Keratinocyte (primary cell): ENCODE results near the gene RGS17. TPM values are rescaled to one million over a fixed set of nuclear protein-coding genes. Genes with fewer than 3 reads are reported as not detected.

Experiments used
- DNase-seq: peaks from one replicate; pipeline ENCODE4 v3.0.0-alpha.2; 2011; ENCODE audit warnings: low read depth, missing footprints, low spot score
- FAIRE-seq: peaks from 2 replicates; lab custom pipeline; 2011; peaks lifted over from hg19 to GRCh38; lab: Jason Lieb, UNC
- H2AFZ ChIP-seq: 2 replicates; pipeline ENCODE4 v1.6.0; 2012; ENCODE audit warnings: low read length, control low read depth, inconsistent platforms; ENCODE audit not compliant: control insufficient read depth
- H3K27ac ChIP-seq: 2 replicates; pipeline ENCODE4 v1.5.1; 2011; ENCODE audit warnings: low read length; ENCODE audit not compliant: control insufficient read depth, insufficient read depth
- H3K27me3 ChIP-seq: 3 replicates; pipeline ENCODE4 v1.6.0; 2011; ENCODE audit warnings: low read length; ENCODE audit not compliant: control insufficient read depth, insufficient read depth; ENCODE audit errors: extremely low read depth
- H3K36me3 ChIP-seq, 2 experiments: 2 replicates in 1 of 2; 3 replicates in 1 of 2; pipeline ENCODE4 v1.5.1; 2011; ENCODE audit warnings: low read length in 2 of 2, mild to moderate bottlenecking in 1 of 2; ENCODE audit not compliant: control insufficient read depth in 2 of 2, insufficient read depth in 2 of 2; ENCODE audit errors: extremely low read depth in 1 of 2
- H3K4me1 ChIP-seq: 3 replicates; pipeline ENCODE4 v1.5.1; 2011; ENCODE audit warnings: low read length; ENCODE audit not compliant: control insufficient read depth, insufficient read depth; ENCODE audit errors: extremely low read depth
- H3K4me2 ChIP-seq: 3 replicates; pipeline ENCODE4 v1.6.0; 2011; ENCODE audit warnings: low read depth, low read length; ENCODE audit not compliant: control insufficient read depth, insufficient read depth; ENCODE audit errors: extremely low read depth
- H3K4me3 ChIP-seq, 3 experiments: fragments of 200-600 bp in 1 of 3; sonication (generic) in 1 of 3; 2 replicates in 2 of 3; 3 replicates in 1 of 3; pipeline ENCODE4 v1.5.1; 2011 to 2016; ENCODE audit warnings: low read length in 3 of 3, mild to moderate bottlenecking in 3 of 3, control low read depth in 2 of 3, inconsistent platforms in 1 of 3, low read depth in 1 of 3, mixed read lengths in 1 of 3, mixed run types in 1 of 3, moderate library complexity in 1 of 3; ENCODE audit not compliant: control insufficient read depth in 2 of 3, insufficient read depth in 2 of 3; ENCODE audit errors: extremely low read depth in 1 of 3
- H3K79me2 ChIP-seq: 2 replicates; pipeline ENCODE4 v1.6.0; 2012; ENCODE audit warnings: low read length; ENCODE audit not compliant: control insufficient read depth, insufficient read depth
- H3K9ac ChIP-seq: 3 replicates; pipeline ENCODE4 v1.6.0; 2011; ENCODE audit warnings: low read length; ENCODE audit not compliant: control insufficient read depth, insufficient read depth; ENCODE audit errors: extremely low read depth
- H3K9me1 ChIP-seq: 3 replicates; pipeline ENCODE4 v1.6.0; 2011; ENCODE audit warnings: low read length; ENCODE audit not compliant: control insufficient read depth, insufficient read depth; ENCODE audit errors: extremely low read depth
- H3K9me3 ChIP-seq: 2 replicates; pipeline ENCODE4 v1.5.1; 2012; ENCODE audit warnings: low read depth, low read length; ENCODE audit not compliant: control insufficient read depth
- H4K20me1 ChIP-seq: 3 replicates; pipeline ENCODE4 v1.6.0; 2011; ENCODE audit warnings: low read length; ENCODE audit not compliant: control insufficient read depth, insufficient read depth; ENCODE audit errors: extremely low read depth
- EZH2 ChIP-seq: IDR thresholded peaks from one replicate; pipeline ENCODE4 v1.6.1; 2012; ENCODE audit warnings: inconsistent platforms, mild to moderate bottlenecking, low read length, moderate library complexity
- dilution Hi-C: fragments of 300-500 bp; cut with MboI; formaldehyde crosslinking; loops from one replicate; pipeline ENCODE4 v1.7.0; 2020; ENCODE audit warnings: low sequenced_read_pairs; ENCODE audit not compliant: extremely low pct_ligation_motif_present
- polyA plus RNA-seq, 5 experiments: library from polyadenylated mRNA; depleted of rRNA in 3 of 5; stranded (reverse) in 3 of 5; stranded (forward) in 1 of 5; unstranded in 1 of 5; fragments of >200 nt; gene quantifications; 1 replicate in 1 of 5; 2 replicates in 3 of 5; 3 replicates in 1 of 5; pipeline versions ENCODE4 v1.2.1 to v1.2.3, GENCODE V29; 2011 to 2012; ENCODE audit warnings: missing spikeins in 2 of 5, low read depth in 1 of 5, low replicate concordance in 1 of 5
- TF ChIP-seq, protein P1 (sequence below), 3 experiments: IDR thresholded peaks in 1 of 3; conservative IDR thresholded peaks in 1 of 3; optimal IDR thresholded peaks in 1 of 3; 2 replicates in 2 of 3; 3 replicates in 1 of 3; pipeline versions ENCODE3 to v1.5.1; 2011; ENCODE audit warnings: low read length in 3 of 3, mild to moderate bottlenecking in 3 of 3, moderate library complexity in 2 of 3, control low read depth in 1 of 3, inconsistent platforms in 1 of 3; ENCODE audit not compliant: insufficient read depth in 2 of 3; ENCODE audit errors: extremely low read depth in 1 of 3

Gene RGS17
- polyA plus RNA-seq, 1 donor (not counting 4 experiments of a cell fraction or from before 2014, with no cell fraction given), result 0.22 TPM

DNA sequence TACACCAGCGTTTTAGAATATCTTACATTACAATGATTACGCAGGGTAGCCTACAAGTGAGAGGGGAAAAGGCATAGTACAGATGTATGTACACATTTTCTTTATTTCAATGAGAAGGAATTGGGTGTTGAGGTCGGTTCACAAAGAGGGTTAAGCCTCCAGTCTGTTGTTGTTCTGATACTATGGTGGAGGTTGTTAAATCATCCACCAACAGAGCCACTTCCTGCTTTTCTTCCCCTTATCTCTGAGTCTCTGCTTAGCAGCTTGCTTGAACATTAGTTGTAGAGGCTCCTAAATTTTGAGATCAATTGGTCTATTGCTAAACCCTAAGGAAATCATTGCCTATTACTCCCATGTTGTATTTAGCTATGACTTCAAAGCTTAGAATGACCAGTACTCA lies 7.3 kb downstream of the RGS17 start:
- Histone ChIP-seq H3K9ac (no peak overlapping the region), H3K4me3 (no peak overlapping the region), H3K9me3 (no peaks in the 10 kb centered on the region), H2AFZ (no peak overlapping the region), H3K4me2 (no peak overlapping the region), H4K20me1 (no peaks in the 10 kb centered on the region), H3K27ac (no peak overlapping the region), H3K9me1 (no peaks in the 10 kb centered on the region), H3K79me2 (no peaks in the 10 kb centered on the region), H3K4me1 (peaks cover 5% of the 10 kb centered on the region), H3K27me3 (peaks cover 7% of the 10 kb centered on the region), H3K36me3 (no peaks in the 10 kb centered on the region)
- dilution Hi-C loops, result no loop called here
- no peak for TF ChIP-seq EZH2
- TF ChIP-seq, protein P1, sequence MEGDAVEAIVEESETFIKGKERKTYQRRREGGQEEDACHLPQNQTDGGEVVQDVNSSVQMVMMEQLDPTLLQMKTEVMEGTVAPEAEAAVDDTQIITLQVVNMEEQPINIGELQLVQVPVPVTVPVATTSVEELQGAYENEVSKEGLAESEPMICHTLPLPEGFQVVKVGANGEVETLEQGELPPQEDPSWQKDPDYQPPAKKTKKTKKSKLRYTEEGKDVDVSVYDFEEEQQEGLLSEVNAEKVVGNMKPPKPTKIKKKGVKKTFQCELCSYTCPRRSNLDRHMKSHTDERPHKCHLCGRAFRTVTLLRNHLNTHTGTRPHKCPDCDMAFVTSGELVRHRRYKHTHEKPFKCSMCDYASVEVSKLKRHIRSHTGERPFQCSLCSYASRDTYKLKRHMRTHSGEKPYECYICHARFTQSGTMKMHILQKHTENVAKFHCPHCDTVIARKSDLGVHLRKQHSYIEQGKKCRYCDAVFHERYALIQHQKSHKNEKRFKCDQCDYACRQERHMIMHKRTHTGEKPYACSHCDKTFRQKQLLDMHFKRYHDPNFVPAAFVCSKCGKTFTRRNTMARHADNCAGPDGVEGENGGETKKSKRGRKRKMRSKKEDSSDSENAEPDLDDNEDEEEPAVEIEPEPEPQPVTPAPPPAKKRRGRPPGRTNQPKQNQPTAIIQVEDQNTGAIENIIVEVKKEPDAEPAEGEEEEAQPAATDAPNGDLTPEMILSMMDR (optimal IDR thresholded peaks at IDR 0.05 in 1 of 3, IDR thresholded peaks at IDR 0.05 in 1 of 3, conservative IDR thresholded peaks at IDR 0.05 in 1 of 3; ENCODE audit: extremely low read depth in 1 of 3, insufficient read depth in 2 of 3, low read length in 3 of 3), result no peak
- DNase-seq, result no peak
- FAIRE-seq, result no peak

DNA sequence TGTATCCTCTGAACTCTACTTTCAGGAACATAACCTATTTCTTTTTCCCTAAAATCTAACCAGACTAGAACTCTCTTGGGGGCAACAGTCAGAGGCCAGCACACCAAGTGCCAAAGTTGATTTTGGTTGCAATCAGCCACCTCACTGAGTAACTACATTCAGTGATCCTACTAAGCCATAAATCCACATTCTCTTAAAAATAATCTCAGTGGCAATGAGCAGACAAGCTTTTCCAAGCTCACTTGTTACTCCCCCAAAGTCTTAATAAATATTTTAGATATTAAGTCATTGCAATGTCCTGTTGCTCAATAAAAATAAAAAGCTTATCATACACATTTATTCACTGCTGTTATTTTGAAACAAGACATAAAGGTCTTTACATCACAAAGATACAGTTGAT lies 9.8 kb downstream of the RGS17 start:
- Histone ChIP-seq H4K20me1 (no peaks in the 10 kb centered on the region), H3K9me1 (no peaks in the 10 kb centered on the region), H3K4me2 (no peak overlapping the region), H3K4me3 (no peak overlapping the region), H3K9ac (no peak overlapping the region), H3K27me3 (no peaks in the 10 kb centered on the region), H3K27ac (no peak overlapping the region), H3K79me2 (no peaks in the 10 kb centered on the region), H3K36me3 (no peaks in the 10 kb centered on the region), H2AFZ (no peak overlapping the region), H3K4me1 (peaks cover 14% of the 10 kb centered on the region), H3K9me3 (no peaks in the 10 kb centered on the region)
- TF ChIP-seq, protein P1 (optimal IDR thresholded peaks at IDR 0.05 in 1 of 3, IDR thresholded peaks at IDR 0.05 in 1 of 3, conservative IDR thresholded peaks at IDR 0.05 in 1 of 3; ENCODE audit: extremely low read depth in 1 of 3, insufficient read depth in 2 of 3, low read length in 3 of 3), result no peak
- no peak for TF ChIP-seq EZH2
- dilution Hi-C loops, result no loop called here
- FAIRE-seq (no peak), DNase-seq (no peak)
